WERI-Rb-1 (cell line): ENCODE measurements around the gene CASZ1.

Experiments
- DNase-seq: peaks from one replicate; pipeline ENCODE4 v3.0.0-alpha.2; 2020
- H3K27ac ChIP-seq: fragments of 250-450 bp; sonication (Bioruptor Pico); 2 replicates; pipeline ENCODE4 v1.5.1; 2020; ENCODE audit warnings: mild to moderate bottlenecking, moderate library complexity
- H3K27me3 ChIP-seq: fragments of 250-450 bp; sonication (Bioruptor Pico); 2 replicates; pipeline ENCODE4 v1.5.1; 2021; ENCODE audit warnings: mild to moderate bottlenecking, low read depth, moderate library complexity; ENCODE audit not compliant: insufficient read depth, severe bottlenecking
- H3K36me3 ChIP-seq: fragments of 250-450 bp; sonication (Bioruptor Pico); 2 replicates; pipeline ENCODE4 v1.5.1; 2020; ENCODE audit warnings: mild to moderate bottlenecking, moderate library complexity
- H3K4me3 ChIP-seq: 2 replicates; pipeline ENCODE4 v1.5.1; 2011; ENCODE audit warnings: low read depth, mild to moderate bottlenecking, control low read depth, low read length
- H3K9me3 ChIP-seq: fragments of 250-450 bp; sonication (Bioruptor Pico); 2 replicates; pipeline ENCODE4 v1.5.1; 2021; ENCODE audit warnings: mild to moderate bottlenecking, moderate library complexity; ENCODE audit not compliant: severe bottlenecking
- CTCF ChIP-seq: IDR thresholded peaks from 2 replicates; pipeline ENCODE4 v1.5.1; 2011; ENCODE audit warnings: low read depth, mild to moderate bottlenecking, control low read depth, inconsistent platforms, low read length

CASZ1 gene

GRCh38 chr1:10704368-10704882 is 92.0 kb downstream of the CASZ1 start:
- Histone ChIP-seq H3K4me3 (no peak overlapping the region), H3K9me3 (no peaks in the 10 kb centered on the region), H3K27ac (no peak overlapping the region), H3K27me3 (no peaks in the 10 kb centered on the region), H3K36me3 (peaks cover 4% of the 10 kb centered on the region)
- no peak for TF ChIP-seq CTCF
- DNase-seq: no peak

DNA sequence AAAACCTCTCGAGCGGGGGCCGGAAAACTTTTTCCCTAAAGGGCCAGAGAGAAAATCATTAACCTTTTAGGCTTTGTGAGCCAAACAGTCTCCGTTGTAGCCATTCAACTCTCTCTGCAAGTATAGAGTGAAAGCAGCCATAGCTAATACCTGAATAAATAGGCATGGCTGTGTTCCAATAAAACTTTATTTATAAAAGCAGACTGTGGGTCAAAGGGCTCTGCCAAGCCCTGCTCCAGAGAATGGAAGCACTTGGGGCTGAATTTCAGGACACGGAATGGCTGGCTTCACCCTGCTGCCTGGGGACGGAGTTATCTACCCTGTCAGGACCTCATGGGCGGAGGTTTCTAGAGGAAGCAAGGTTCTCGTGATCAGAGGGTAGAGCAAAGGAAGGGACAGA is 92.7 kb downstream of the CASZ1 start:
- no peak for TF ChIP-seq CTCF
- no peak overlapping the region for H3K4me3 ChIP-seq
- no peaks in the 10 kb centered on the region for H3K9me3 ChIP-seq
- H3K36me3 ChIP-seq: peaks cover 4% of the 10 kb centered on the region
- H3K27me3 ChIP-seq: no peaks in the 10 kb centered on the region
- DNase-seq: no peak
- H3K27ac ChIP-seq: no peak overlapping the region

DNA sequence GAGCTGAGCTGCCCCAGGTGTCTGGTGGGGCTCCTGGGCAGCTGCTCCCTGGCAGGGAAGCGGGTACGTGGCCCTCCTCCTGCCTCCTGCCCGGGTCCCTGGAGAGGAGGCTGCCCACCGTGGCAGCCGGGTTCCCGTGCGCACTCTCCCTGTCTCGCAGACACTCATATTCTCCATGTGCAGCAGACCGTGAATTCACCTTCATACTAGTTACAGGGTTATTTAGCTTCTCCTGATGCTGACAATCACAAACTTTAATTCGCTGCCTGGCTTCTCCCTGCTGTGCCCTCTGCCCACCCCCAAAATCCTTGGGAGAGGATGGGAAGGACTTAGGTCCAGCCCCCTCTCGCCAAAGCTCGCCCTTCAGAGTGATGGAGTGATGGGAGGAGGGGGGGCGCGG is 95.3 kb downstream of the CASZ1 start:
- no peaks in the 10 kb centered on the region for H3K27me3 ChIP-seq
- no peak for DNase-seq

DNA sequence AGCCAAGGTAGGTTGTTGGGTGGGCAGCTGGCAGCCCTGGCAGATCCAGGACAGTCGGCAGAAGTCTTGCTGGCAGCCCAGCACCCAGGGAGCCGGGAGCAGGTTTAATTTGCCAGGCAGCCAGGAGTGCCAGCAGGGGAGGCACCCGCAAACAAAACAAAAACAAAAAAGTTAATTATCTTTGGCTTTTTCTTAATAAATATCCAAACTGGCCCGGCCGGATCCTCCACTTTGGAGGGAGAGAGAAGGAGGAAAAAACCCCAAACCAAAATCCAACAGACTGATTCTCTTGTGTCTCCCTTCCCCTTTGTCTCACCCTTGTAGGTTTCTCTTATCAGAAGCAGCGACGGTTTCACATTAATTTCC is 97.0 kb downstream of the CASZ1 start:
- H3K36me3 ChIP-seq: no peaks in the 10 kb centered on the region; the same call in 1 of the 2 replicates
- H3K9me3 ChIP-seq: no peaks in the 10 kb centered on the region
- no peak for DNase-seq
- H3K4me3 ChIP-seq: no peak overlapping the region
- H3K27me3 ChIP-seq: no peaks in the 10 kb centered on the region
- no peak for TF ChIP-seq CTCF
- H3K27ac ChIP-seq: no peak overlapping the region

More for the DNA sequence above, 95.3 kb downstream of the CASZ1 start:
- no peak overlapping the region for H3K4me3 ChIP-seq
- H3K36me3 ChIP-seq: peaks cover 4% of the 10 kb centered on the region
- H3K27ac ChIP-seq: no peak overlapping the region
- TF ChIP-seq CTCF: no peak
- H3K9me3 ChIP-seq: no peaks in the 10 kb centered on the region

DNA sequence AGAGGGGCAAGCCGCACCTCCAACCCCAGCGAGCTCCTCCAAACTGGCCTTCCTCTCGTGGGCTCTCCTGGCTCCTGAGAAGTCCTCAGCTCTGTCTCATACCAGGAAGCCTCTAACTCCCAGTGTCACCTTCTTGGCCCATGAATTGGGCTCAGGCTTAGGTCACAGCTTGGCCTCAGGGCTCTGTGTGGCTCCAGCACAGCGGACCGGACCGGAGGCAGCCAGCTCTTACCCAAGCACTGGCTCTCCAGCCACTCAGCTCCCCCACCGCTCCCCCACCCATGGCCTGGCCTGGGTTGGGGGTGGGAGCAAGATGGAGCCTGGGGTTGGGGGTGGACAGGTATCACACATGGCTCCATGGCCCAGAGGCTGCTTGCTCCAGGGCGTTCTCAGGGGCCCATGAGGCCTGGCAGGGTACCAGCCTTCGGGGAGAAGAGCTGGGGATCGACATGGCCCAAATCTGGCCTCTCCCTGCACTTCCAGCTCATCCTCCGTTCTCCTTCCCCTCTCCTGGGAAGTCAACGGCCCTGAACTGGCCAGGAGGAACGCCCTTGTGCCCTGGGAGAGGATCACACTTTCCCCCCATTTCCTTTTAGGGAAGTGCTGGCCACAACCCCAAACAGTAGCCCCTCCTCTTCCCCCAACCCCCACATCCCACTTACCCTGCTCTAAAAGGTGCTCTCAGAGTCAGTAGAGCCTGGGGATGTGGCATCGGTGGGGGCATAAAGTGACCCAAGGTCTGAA is 97.5 kb downstream of the CASZ1 start:
- Histone ChIP-seq H3K36me3 (no peaks in the 10 kb centered on the region; the same call in 1 of the 2 replicates), H3K4me3 (no peak overlapping the region), H3K27me3 (no peaks in the 10 kb centered on the region), H3K9me3 (no peaks in the 10 kb centered on the region), H3K27ac (no peak overlapping the region)
- DNase-seq: no peak
- no peak for TF ChIP-seq CTCF
